ENCODE measurements around the gene CA9.

CA9 gene

GRCh38 chr9:35651956-35652828, 21.5 kb upstream of the CA9 start:
- H3K27ac ChIP-seq (ENCODE audit: low read length) = no peak overlapping the region
- H3K4me1 ChIP-seq (ENCODE audit: low read length) = peaks cover 56% of the 10 kb centered on the region
- H3K9me3 ChIP-seq (ENCODE audit: insufficient read depth, low read length) = no peaks in the 10 kb centered on the region
- H3K36me3 ChIP-seq (replicated peaks; ENCODE audit: low read depth, low read length) = no peaks in the 10 kb centered on the region
- H2AFZ ChIP-seq (ENCODE audit: low read depth, low read length) = no peak overlapping the region
- H3K4me3 ChIP-seq (ENCODE audit: low read length) = no peak overlapping the region
- peaks cover 10% of the 10 kb centered on the region for H3K79me2 ChIP-seq (ENCODE audit: low read length)
- no peaks in the 10 kb centered on the region for H4K20me1 ChIP-seq (ENCODE audit: insufficient read depth, low read length)
- H3K4me2 ChIP-seq (ENCODE audit: low read length) = peak overlapping the region; percentile 6; the same call in 1 of the 2 replicates
- H3K9ac ChIP-seq (ENCODE audit: low read length) = no peak overlapping the region
- H3K27me3 ChIP-seq (ENCODE audit: low read depth, low read length) = no peaks in the 10 kb centered on the region
- TF ChIP-seq CTCF (IDR thresholded peaks at IDR 0.05; ENCODE audit: low read depth, low read length) (no peak), EZH2phosphoT487 (IDR thresholded peaks at IDR 0.05; ENCODE audit: low read depth) (no peak)

GRCh38 chr9:35652829-35653209, 20.9 kb upstream of the CA9 start:
- Histone ChIP-seq H3K4me2 (ENCODE audit: low read length) (no peak overlapping the region), H3K27me3 (ENCODE audit: low read depth, low read length) (no peaks in the 10 kb centered on the region), H3K27ac (ENCODE audit: low read length) (no peak overlapping the region)

GRCh38 chr9:35653611-35654010, 20.1 kb upstream of the CA9 start:
- Histone ChIP-seq H3K4me1 (ENCODE audit: low read length) (peaks cover 46% of the 10 kb centered on the region), H3K27ac (ENCODE audit: low read length) (no peak overlapping the region)

More at GRCh38 chr9:35652829-35653209, 20.9 kb upstream of the CA9 start:
- H3K4me3 ChIP-seq (ENCODE audit: low read length) = no peak overlapping the region
- H3K79me2 ChIP-seq (ENCODE audit: low read length) = peaks cover 10% of the 10 kb centered on the region
- H3K9ac ChIP-seq (ENCODE audit: low read length) = no peak overlapping the region
- H4K20me1 ChIP-seq (ENCODE audit: insufficient read depth, low read length) = no peaks in the 10 kb centered on the region
- no peaks in the 10 kb centered on the region for H3K36me3 ChIP-seq (replicated peaks; ENCODE audit: low read depth, low read length)
- H3K9me3 ChIP-seq (ENCODE audit: insufficient read depth, low read length) = no peaks in the 10 kb centered on the region
- H3K4me1 ChIP-seq (ENCODE audit: low read length) = peaks cover 54% of the 10 kb centered on the region
- TF ChIP-seq EZH2phosphoT487 (IDR thresholded peaks at IDR 0.05; ENCODE audit: low read depth) (no peak), CTCF (IDR thresholded peaks at IDR 0.05; ENCODE audit: low read depth, low read length) (no peak)
- no peak overlapping the region for H2AFZ ChIP-seq (ENCODE audit: low read depth, low read length)

More at GRCh38 chr9:35653611-35654010, 20.1 kb upstream of the CA9 start:
- Histone ChIP-seq H3K4me2 (ENCODE audit: low read length) (no peak overlapping the region), H2AFZ (ENCODE audit: low read depth, low read length) (no peak overlapping the region), H3K27me3 (ENCODE audit: low read depth, low read length) (no peaks in the 10 kb centered on the region), H4K20me1 (ENCODE audit: insufficient read depth, low read length) (no peaks in the 10 kb centered on the region), H3K79me2 (ENCODE audit: low read length) (peaks cover 11% of the 10 kb centered on the region), H3K9ac (ENCODE audit: low read length) (no peak overlapping the region), H3K9me3 (ENCODE audit: insufficient read depth, low read length) (no peaks in the 10 kb centered on the region), H3K4me3 (ENCODE audit: low read length) (no peak overlapping the region), H3K36me3 (replicated peaks; ENCODE audit: low read depth, low read length) (no peaks in the 10 kb centered on the region)
- no peak for TF ChIP-seq EZH2phosphoT487 (IDR thresholded peaks at IDR 0.05; ENCODE audit: low read depth)
- TF ChIP-seq CTCF (IDR thresholded peaks at IDR 0.05; ENCODE audit: low read depth, low read length) = no peak

Data from OCI-LY3 (cell line).